SIG-M5 treated with dmso at 0.1 percent for 504 hours (cell line): ENCODE measurements around the gene SHC3.

ENCODE experiments used
- DNase-seq: peaks from one replicate; lab custom pipeline; 2025; ENCODE audit not compliant: unreplicated experiment; lab: John Stamatoyannopoulos, UW

SHC3 gene

GRCh38 chr9:88966894-88967676 is 211.5 kb downstream of the SHC3 start:
- DNase-seq: no peak

GRCh38 chr9:88965473-88965872 is 213.1 kb downstream of the SHC3 start:
- DNase-seq: no peak

GRCh38 chr9:88960632-88961031 is 218.0 kb downstream of the SHC3 start:
- DNase-seq: no peak

GRCh38 chr9:88959727-88960469 is 218.7 kb downstream of the SHC3 start:
- no peak for DNase-seq

GRCh38 chr9:88957526-88957925 is 221.1 kb downstream of the SHC3 start:
- DNase-seq: no peak
